Ovary (tissue), 3 donors: Measurements from ENCODE around the gene CDKL1.
A peak's percentile ranks its signal among the peaks of the same experiment; 100 is the strongest.

Source experiments
- POLR2A ChIP-seq: fragments of 450-650 bp; IDR thresholded peaks from one replicate; pipeline ENCODE4 v1.6.1; 2017; ENCODE audit warnings: antibody characterized with exemption, mild to moderate bottlenecking, moderate library complexity
- TF ChIP-seq, protein P1 (sequence below), 3 donors: fragments of 450-650 bp in 2 of 3; fragments of 200-600 bp in 1 of 3; IDR thresholded peaks; one replicate each; pipeline versions ENCODE4 v1.5.1 to v1.8.0; 2016 to 2022; ENCODE audit warnings: antibody characterized with exemption in 3 of 3, mild to moderate bottlenecking in 1 of 3
- donor health status: DM: no; HTN: no; CAD: no.

DNA sequence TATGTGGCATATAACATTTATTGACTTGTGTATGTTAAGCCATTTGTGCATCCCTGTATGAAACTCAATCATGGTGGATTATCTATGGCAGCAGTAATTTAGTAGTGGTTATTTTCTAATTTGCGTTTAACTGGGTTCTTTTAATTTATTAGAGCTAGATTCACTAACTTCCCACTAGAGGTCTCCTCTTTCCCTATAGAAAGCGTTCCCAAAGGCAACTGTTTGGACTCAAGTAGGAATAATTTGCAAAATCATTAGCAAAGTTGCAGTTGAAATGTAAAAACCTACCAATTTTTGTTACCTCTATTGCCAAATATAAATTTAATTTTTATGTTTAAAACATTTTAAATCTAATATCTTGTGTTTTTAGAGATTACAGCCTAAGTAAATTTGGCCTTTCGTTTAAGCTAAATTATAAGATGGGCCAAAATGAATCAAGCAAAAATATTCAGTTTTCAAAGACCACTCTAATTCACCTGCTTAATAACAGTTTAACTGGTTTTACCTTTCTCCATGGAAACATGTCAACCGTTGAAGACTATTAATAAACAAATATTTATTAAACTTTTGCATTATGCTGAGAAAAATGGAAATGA, 78.6 kb downstream of the CDKL1 start:
- TF ChIP-seq, protein P1, sequence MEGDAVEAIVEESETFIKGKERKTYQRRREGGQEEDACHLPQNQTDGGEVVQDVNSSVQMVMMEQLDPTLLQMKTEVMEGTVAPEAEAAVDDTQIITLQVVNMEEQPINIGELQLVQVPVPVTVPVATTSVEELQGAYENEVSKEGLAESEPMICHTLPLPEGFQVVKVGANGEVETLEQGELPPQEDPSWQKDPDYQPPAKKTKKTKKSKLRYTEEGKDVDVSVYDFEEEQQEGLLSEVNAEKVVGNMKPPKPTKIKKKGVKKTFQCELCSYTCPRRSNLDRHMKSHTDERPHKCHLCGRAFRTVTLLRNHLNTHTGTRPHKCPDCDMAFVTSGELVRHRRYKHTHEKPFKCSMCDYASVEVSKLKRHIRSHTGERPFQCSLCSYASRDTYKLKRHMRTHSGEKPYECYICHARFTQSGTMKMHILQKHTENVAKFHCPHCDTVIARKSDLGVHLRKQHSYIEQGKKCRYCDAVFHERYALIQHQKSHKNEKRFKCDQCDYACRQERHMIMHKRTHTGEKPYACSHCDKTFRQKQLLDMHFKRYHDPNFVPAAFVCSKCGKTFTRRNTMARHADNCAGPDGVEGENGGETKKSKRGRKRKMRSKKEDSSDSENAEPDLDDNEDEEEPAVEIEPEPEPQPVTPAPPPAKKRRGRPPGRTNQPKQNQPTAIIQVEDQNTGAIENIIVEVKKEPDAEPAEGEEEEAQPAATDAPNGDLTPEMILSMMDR (IDR thresholded peaks at IDR 0.05), result peak; percentile 45 to 67 (median 62)
- TF ChIP-seq POLR2A, result no peak
